Neutrophil (primary cell): ENCODE data around the gene NFYA.
"Not testable (repeated sequence)": the region's sequence is repeated elsewhere in the genome, so short reads cannot be mapped to it uniquely, and the experiment has no call there.

ENCODE experiments used
- H3K27ac ChIP-seq: fragments of 200-600 bp; sonication (generic); 2 replicates; pipeline ENCODE4 v1.5.1; 2016; ENCODE audit warnings: mild to moderate bottlenecking, moderate library complexity
- H3K27me3 ChIP-seq: fragments of 200-600 bp; sonication (generic); 2 replicates; pipeline ENCODE4 v1.6.0; 2016; ENCODE audit warnings: mild to moderate bottlenecking
- H3K36me3 ChIP-seq: fragments of 200-600 bp; sonication (generic); 2 replicates; pipeline ENCODE4 v1.5.1; 2017
- H3K4me1 ChIP-seq, 2 experiments: fragments of 200-600 bp in 1 of 2; sonication (generic) in 1 of 2; 1 replicate in 1 of 2; 2 replicates in 1 of 2; pipeline versions ENCODE4 v1.5.1 to v1.6.1; 2013 to 2016; ENCODE audit warnings: low read depth in 1 of 2, low read length in 1 of 2, mild to moderate bottlenecking in 1 of 2, moderate library complexity in 1 of 2; ENCODE audit not compliant: control insufficient read depth in 1 of 2, insufficient read depth in 1 of 2
- H3K4me3 ChIP-seq, 2 experiments: fragments of 200-600 bp in 1 of 2; sonication (generic) in 1 of 2; 1 replicate in 1 of 2; 2 replicates in 1 of 2; pipeline ENCODE4 v1.5.1; 2013 to 2016; ENCODE audit warnings: low read depth in 1 of 2, low read length in 1 of 2, mild to moderate bottlenecking in 1 of 2, moderate library complexity in 1 of 2
- H3K9me3 ChIP-seq: fragments of 200-600 bp; sonication (generic); 2 replicates; pipeline ENCODE4 v1.5.1; 2016
- CTCF ChIP-seq: fragments of 200-600 bp; sonication (generic); IDR thresholded peaks from 2 replicates; pipeline ENCODE4 v1.5.1; 2016; ENCODE audit warnings: antibody characterized with exemption

The NFYA gene

GRCh38 chr6:41100871-41101287, 28.1 kb downstream of the NFYA start:
- Histone ChIP-seq H3K27ac (peak overlapping the region; percentile 46), H3K4me3 (no peak overlapping the region), H3K9me3 (no peaks in the 10 kb centered on the region), H3K36me3 (peaks cover 68% of the 10 kb centered on the region), H3K27me3 (no peaks in the 10 kb centered on the region), H3K4me1 (no peaks in the 10 kb centered on the region)
- peak; percentile 29 for TF ChIP-seq CTCF

GRCh38 chr6:41103847-41104246, 31.1 kb downstream of the NFYA start:
- no peaks in the 10 kb centered on the region for H3K9me3 ChIP-seq
- no peaks in the 10 kb centered on the region for H3K27me3 ChIP-seq
- H3K4me3 ChIP-seq = no peak overlapping the region
- H3K4me1 ChIP-seq = no peaks in the 10 kb centered on the region
- peaks cover 44% of the 10 kb centered on the region for H3K36me3 ChIP-seq
- no peak overlapping the region for H3K27ac ChIP-seq
- no peak for TF ChIP-seq CTCF

- Histone ChIP-seq H3K27ac (no peak overlapping the region), H3K4me3 (no peak overlapping the region), H3K36me3 (peaks cover 20% of the 10 kb centered on the region), H3K9me3 (no peaks in the 10 kb centered on the region), H3K4me1 (no peaks in the 10 kb centered on the region), H3K27me3 (no peaks in the 10 kb centered on the region)
- TF ChIP-seq CTCF = no peak
Measured at GRCh38 chr6:41111017-41111416, 38.2 kb downstream of the NFYA start.

- not testable (repeated sequence) for H3K27ac ChIP-seq, H3K9me3 ChIP-seq, H3K27me3 ChIP-seq, H3K4me3 ChIP-seq, H3K4me1 ChIP-seq
- H3K36me3 ChIP-seq = peaks cover 13% of the 10 kb centered on the region
Measured at GRCh38 chr6:41115027-41115426, 42.3 kb downstream of the NFYA start.

- no peak overlapping the region for H3K27ac ChIP-seq
- H3K4me1 ChIP-seq = no peaks in the 10 kb centered on the region
- no peaks in the 10 kb centered on the region for H3K9me3 ChIP-seq
- no peaks in the 10 kb centered on the region for H3K27me3 ChIP-seq
- no peak for TF ChIP-seq CTCF
- H3K36me3 ChIP-seq = peaks cover 28% of the 10 kb centered on the region
- H3K4me3 ChIP-seq = no peak overlapping the region
Measured at GRCh38 chr6:41119508-41119907, 46.7 kb downstream of the NFYA start.

GRCh38 chr6:41120058-41120457, 47.3 kb downstream of the NFYA start:
- peaks cover 28% of the 10 kb centered on the region for H3K36me3 ChIP-seq
- H3K27ac ChIP-seq = no peak overlapping the region
- H3K4me3 ChIP-seq = no peak overlapping the region
- H3K9me3 ChIP-seq = no peaks in the 10 kb centered on the region
- H3K27me3 ChIP-seq = no peaks in the 10 kb centered on the region
- no peaks in the 10 kb centered on the region for H3K4me1 ChIP-seq
- TF ChIP-seq CTCF = no peak
